Type B pancreatic cell (in vitro differentiated cells): ENCODE measurements around the gene PUSL1. TPM values are rescaled to one million over a fixed set of nuclear protein-coding genes. Genes with fewer than 3 reads are reported as not detected.
A peak's percentile ranks its signal among the peaks of the same experiment; 100 is the strongest.

ENCODE experiments used
- DNase-seq: peaks from one replicate; pipeline ENCODE4 v3.0.0; 2021; ENCODE audit warnings: mixed read lengths; ENCODE audit not compliant: unreplicated experiment; ENCODE audit errors: extremely low spot score
- H3K27ac Mint-ChIP-seq: 2 replicates; pipeline ENCODE4 v1.8.0; 2021; ENCODE audit warnings: mild to moderate bottlenecking, mixed read lengths
- H3K27me3 Mint-ChIP-seq: 2 replicates; pipeline ENCODE4 v1.8.0; 2021; ENCODE audit warnings: mixed read lengths
- H3K36me3 Mint-ChIP-seq: 2 replicates; pipeline ENCODE4 v1.8.0; 2021; ENCODE audit warnings: mixed read lengths
- H3K4me1 Mint-ChIP-seq: one replicate; pipeline ENCODE4 v1.8.0; 2021; ENCODE audit warnings: mixed read lengths; ENCODE audit not compliant: unreplicated experiment
- H3K4me3 Mint-ChIP-seq: 2 replicates; pipeline ENCODE4 v1.8.0; 2021; ENCODE audit warnings: mild to moderate bottlenecking, mixed read lengths
- H3K9me3 Mint-ChIP-seq: 2 replicates; pipeline ENCODE4 v1.8.0; 2021; ENCODE audit warnings: mixed read lengths
- CTCF ChIP-seq: fragments of 200-600 bp; sonication (generic); conservative IDR thresholded peaks from 2 replicates; pipeline ENCODE4 v1.5.0; 2021; ENCODE audit warnings: antibody characterized with exemption, mild to moderate bottlenecking
- total RNA-seq: library from RNA; stranded (reverse); gene quantifications from 2 replicates; pipeline ENCODE4 v1.2.1, GENCODE V29; 2021; ENCODE audit warnings: low replicate concordance

PUSL1 gene
- total RNA-seq, 1 donor from 2014 or later, result 20.4 TPM

GRCh38 chr1:1329304-1330210 is 21.2 kb downstream of the PUSL1 start:
- no peak for TF ChIP-seq CTCF
- Mint-ChIP-seq H3K4me1 (no peaks in the 10 kb centered on the region), H3K27me3 (no peaks in the 10 kb centered on the region), H3K36me3 (no peaks in the 10 kb centered on the region), H3K4me3 (peak overlapping the region; percentile 52), H3K27ac (no peak overlapping the region), H3K9me3 (no peaks in the 10 kb centered on the region)
- no peak for DNase-seq

GRCh38 chr1:1330366-1331067 is 22.1 kb downstream of the PUSL1 start:
- DNase-seq, result no peak
- no peaks in the 10 kb centered on the region for H3K9me3 Mint-ChIP-seq
- no peak overlapping the region for H3K4me3 Mint-ChIP-seq

GRCh38 chr1:1331068-1331965 is 22.9 kb downstream of the PUSL1 start, which contains the start of gene TAS1R3:
Gene TAS1R3 (plus strand): TSS chr1:1331280. CDS start chr1:1331346, 66 bp downstream.
- no peak for DNase-seq
- H3K27ac Mint-ChIP-seq, result no peak within 1 kb of the TSS
- H3K27me3 Mint-ChIP-seq, result no peaks in the 10 kb centered on the region
- H3K4me3 Mint-ChIP-seq, result no peak within 1 kb of the TSS
- H3K36me3 Mint-ChIP-seq, result no peaks in the 10 kb centered on the region
- no peak for TF ChIP-seq CTCF
- no peaks in the 10 kb centered on the region for H3K9me3 Mint-ChIP-seq
- H3K4me1 Mint-ChIP-seq, result no peaks in the 10 kb centered on the region

More at GRCh38 chr1:1330366-1331067, 22.1 kb downstream of the PUSL1 start:
- no peak overlapping the region for H3K27ac Mint-ChIP-seq
- no peaks in the 10 kb centered on the region for H3K36me3 Mint-ChIP-seq
- no peaks in the 10 kb centered on the region for H3K27me3 Mint-ChIP-seq
- no peaks in the 10 kb centered on the region for H3K4me1 Mint-ChIP-seq
- TF ChIP-seq CTCF, result no peak

GRCh38 chr1:1332031-1332755 is 23.8 kb downstream of the PUSL1 start:
- TF ChIP-seq CTCF, result no peak
- DNase-seq, result no peak
- no peaks in the 10 kb centered on the region for H3K4me1 Mint-ChIP-seq
- no peaks in the 10 kb centered on the region for H3K9me3 Mint-ChIP-seq
- H3K4me3 Mint-ChIP-seq, result no peak overlapping the region
- no peaks in the 10 kb centered on the region for H3K27me3 Mint-ChIP-seq
- no peaks in the 10 kb centered on the region for H3K36me3 Mint-ChIP-seq
- H3K27ac Mint-ChIP-seq, result no peak overlapping the region
